ENCODE results near the gene HOXA1. TPM values are rescaled to one million over a fixed set of nuclear protein-coding genes. Genes with fewer than 3 reads are reported as not detected.
"Not testable (repeated sequence)": the region's sequence is repeated elsewhere in the genome, so short reads cannot be mapped to it uniquely, and the experiment has no call there.

The HOXA1 gene
- total RNA-seq, 1 donor from 2014 or later = 0.08 TPM

GRCh38 chr7:27062946-27063345 lies 32.9 kb downstream of the HOXA1 start:
- no peak for DNase-seq (ENCODE audit: low spot score)
- no peak for ATAC-seq

- ATAC-seq (peak; percentile 42), DNase-seq (ENCODE audit: low spot score) (no peak)
Observed at GRCh38 chr7:27053153-27053552, 42.6 kb downstream of the HOXA1 start.

GRCh38 chr7:27051451-27051850 lies 44.3 kb downstream of the HOXA1 start:
- DNase-seq (ENCODE audit: low spot score) = no peak
- ATAC-seq = no peak

GRCh38 chr7:27048438-27048837 lies 47.4 kb downstream of the HOXA1 start:
- DNase-seq (ENCODE audit: low spot score) = no peak
- ATAC-seq = no peak

GRCh38 chr7:27046854-27047549 lies 48.8 kb downstream of the HOXA1 start:
- no peak for DNase-seq (ENCODE audit: low spot score)
- no peak for ATAC-seq

- not testable (repeated sequence) for ATAC-seq
Observed at GRCh38 chr7:27045972-27046371, 49.8 kb downstream of the HOXA1 start.

GRCh38 chr7:27045066-27045465 lies 50.7 kb downstream of the HOXA1 start:
- not testable (repeated sequence) for DNase-seq (ENCODE audit: low spot score); ATAC-seq

More at GRCh38 chr7:27045972-27046371, 49.8 kb downstream of the HOXA1 start:
- not testable (repeated sequence) for DNase-seq (ENCODE audit: low spot score)

Other genes with a start within 250 kb of the HOXA1 start
- 5.2 TPM for gene SKAP2, start 231.4 kb downstream of the HOXA1 start, total RNA-seq
- 0.15 TPM for gene HOXA2, start 6.7 kb upstream of the HOXA1 start, total RNA-seq
- 0.43 TPM for gene HOXA4, start 34.8 kb upstream of the HOXA1 start, total RNA-seq
- 0.50 TPM for gene HOXA5, start 47.7 kb upstream of the HOXA1 start, total RNA-seq
- gene HOXA6, start 51.8 kb upstream of the HOXA1 start, total RNA-seq = not detected
- 0.30 TPM for gene HOXA3, start 56.6 kb upstream of the HOXA1 start, total RNA-seq
- gene HOXA7, start 60.7 kb upstream of the HOXA1 start, total RNA-seq = not detected
- not detected for gene HOXA9, start 69.5 kb upstream of the HOXA1 start, total RNA-seq
- 0.10 TPM for gene HOXA10, start 78.3 kb upstream of the HOXA1 start, total RNA-seq
- not detected for gene HOXA11, start 89.2 kb upstream of the HOXA1 start, total RNA-seq
- 0.03 TPM for gene HOXA13, start 104.1 kb upstream of the HOXA1 start, total RNA-seq
- not detected for gene EVX1, start 146.8 kb upstream of the HOXA1 start, total RNA-seq

Data from left lobe of liver (tissue), 2 donors.